ENCODE measurements around the gene DHX35. TPM values are rescaled to one million over a fixed set of nuclear protein-coding genes. Genes with fewer than 3 reads are reported as not detected.

The DHX35 gene, protein sequence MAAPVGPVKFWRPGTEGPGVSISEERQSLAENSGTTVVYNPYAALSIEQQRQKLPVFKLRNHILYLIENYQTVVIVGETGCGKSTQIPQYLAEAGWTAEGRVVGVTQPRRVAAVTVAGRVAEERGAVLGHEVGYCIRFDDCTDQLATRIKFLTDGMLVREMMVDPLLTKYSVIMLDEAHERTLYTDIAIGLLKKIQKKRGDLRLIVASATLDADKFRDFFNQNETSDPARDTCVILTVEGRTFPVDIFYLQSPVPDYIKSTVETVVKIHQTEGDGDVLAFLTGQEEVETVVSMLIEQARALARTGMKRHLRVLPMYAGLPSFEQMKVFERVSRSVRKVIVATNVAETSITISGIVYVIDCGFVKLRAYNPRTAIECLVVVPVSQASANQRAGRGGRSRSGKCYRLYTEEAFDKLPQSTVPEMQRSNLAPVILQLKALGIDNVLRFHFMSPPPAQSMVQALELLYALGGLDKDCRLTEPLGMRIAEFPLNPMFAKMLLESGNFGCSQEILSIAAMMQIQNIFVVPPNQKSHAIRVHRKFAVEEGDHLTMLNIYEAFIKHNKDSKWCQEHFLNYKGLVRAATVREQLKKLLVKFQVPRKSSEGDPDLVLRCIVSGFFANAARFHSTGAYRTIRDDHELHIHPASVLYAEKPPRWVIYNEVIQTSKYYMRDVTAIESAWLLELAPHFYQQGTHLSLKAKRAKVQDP
- total RNA-seq (2012; rRNA removed) (8.1 and 9.1 TPM in 2 replicates), polyA plus RNA-seq (2012; rRNA removed) (12.5 and 13.5 TPM in 2 replicates), Bru-seq, nascent RNA (percentile 77 among the genes with signal in this experiment), BruChase-seq, experiment 1, labeled RNA remaining after a 6-hour chase (percentile 57 among the genes with signal in this experiment), BruChase-seq, experiment 2, labeled RNA remaining after a 2-hour chase (percentile 62 among the genes with signal in this experiment)
- polyA plus RNA-seq (2012; cell fraction: cytosol; rRNA removed) = 3.5 and 5.9 TPM in 2 replicates
- polyA plus RNA-seq (2012; cell fraction: nucleus; rRNA removed; ENCODE audit: low replicate concordance) = 42.9 and 80.9 TPM in 2 replicates
- long read RNA-seq, transcript DHX35-201 (22 exons, 3,325 nt) = major isoform, 7 of 17 reads
- long read RNA-seq, partial matches to known transcripts = 1 of 17 reads
- long read RNA-seq, other reads (novel, unspliced or antisense) = 7 of 17 reads

DNA sequence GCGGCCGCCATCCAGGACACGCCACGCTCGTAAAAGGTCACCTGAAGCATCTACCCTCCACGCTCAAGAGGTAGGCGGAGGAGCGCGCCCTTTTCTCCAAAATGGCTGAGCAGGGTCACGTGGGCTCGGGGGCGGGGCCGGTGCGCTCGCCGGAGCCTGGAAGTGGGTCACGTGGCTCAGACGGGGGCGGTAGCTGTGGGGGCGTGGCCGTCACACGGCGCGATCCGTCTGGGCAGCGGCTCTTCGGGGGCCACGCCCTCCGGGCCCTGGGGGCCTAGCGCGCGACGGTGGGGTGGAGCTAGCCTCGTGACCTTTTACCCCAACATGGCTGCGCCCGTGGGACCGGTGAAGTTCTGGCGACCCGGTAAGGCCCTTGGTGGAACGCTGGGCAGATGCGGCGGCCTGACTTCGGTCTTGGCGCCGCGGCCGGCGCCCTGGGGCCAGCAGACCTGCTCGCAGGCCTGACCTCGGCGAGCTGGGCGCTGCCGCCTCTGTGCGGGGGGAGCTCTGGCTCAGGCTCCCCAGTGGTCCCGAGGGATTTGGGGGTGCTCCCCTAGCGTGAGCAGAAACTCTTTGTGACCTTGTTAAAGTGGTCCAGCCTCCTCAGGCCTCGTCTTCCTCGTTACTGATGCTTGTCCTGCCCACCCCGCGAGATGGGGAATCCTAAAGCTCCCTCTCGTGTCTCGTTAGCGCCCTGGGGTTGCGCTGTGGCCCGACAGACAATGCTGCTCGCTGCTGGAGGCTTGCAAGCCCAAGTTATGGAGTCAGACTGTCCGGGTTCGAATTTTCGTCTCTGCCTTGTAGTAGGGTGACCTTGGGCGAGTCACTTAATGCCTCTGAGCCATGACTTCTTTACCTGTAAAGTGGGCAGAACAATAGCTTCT, at the start of gene DHX35:
Gene DHX35 (plus strand): TSS at position 301 of the 884 bp plus-strand sequence. CDS start 24 bp downstream, at position 325.
- Histone ChIP-seq H3K14ac (replicated peaks; ENCODE audit: low read depth, low read length) (peak within 1 kb of the TSS; percentile 97), H3K27me3 (ENCODE audit: control insufficient read depth, insufficient read depth, low read length) (no peaks in the 10 kb centered on the region), H4K20me1 (ENCODE audit: insufficient read depth, low read length) (no peaks in the 10 kb centered on the region), H2BK5ac (ENCODE audit: low read depth, low read length, poor library complexity, severe bottlenecking) (peak within 1 kb of the TSS; percentile 69), H3K9ac (ENCODE audit: low read depth, low read length) (peak within 1 kb of the TSS; percentile 94), H3K4me3 (ENCODE audit: insufficient read depth, low read depth, low read length) (peak within 1 kb of the TSS; percentile 90), H3K9me1 (ENCODE audit: insufficient read depth, low read length) (no peaks in the 10 kb centered on the region), H3K9me3 (ENCODE audit: control insufficient read depth, insufficient read depth, low read length) (no peaks in the 10 kb centered on the region), H3K36me3 (ENCODE audit: control insufficient read depth, insufficient read depth, low read length) (no peaks in the 10 kb centered on the region), H3K27ac (ENCODE audit: insufficient read depth, low read length) (peak within 1 kb of the TSS; percentile 83), H3K4me1 (ENCODE audit: control insufficient read depth, insufficient read depth, low read length) (0 out of 2 replicates have a peak, but pooled peaks cover 2% of the 10 kb centered on the region), H4K8ac (ENCODE audit: low read depth in 2 of 2, low read length in 2 of 2) (peak within 1 kb of the TSS; percentile 90 to 96), H2AFZ (replicated peaks; ENCODE audit: low read length, poor library complexity) (peak within 1 kb of the TSS; percentile 99), H3K4me2 (ENCODE audit: low read depth, low read length) (peak within 1 kb of the TSS; percentile 95), H4K5ac (ENCODE audit: low read depth, low read length) (peak within 1 kb of the TSS; percentile 93), H3K23ac (ENCODE audit: low read depth, low read length) (peak within 1 kb of the TSS; percentile 94), H3K79me1 (ENCODE audit: low read depth in 1 of 2, low read length in 2 of 2) (peaks cover 23 to 31% of the 10 kb centered on the region in 2 experiments), H2BK120ac (ENCODE audit: low read depth, low read length) (peak within 1 kb of the TSS; percentile 67), H3K4ac (ENCODE audit: low read depth, low read length) (peak within 1 kb of the TSS; percentile 95), H2AK5ac (ENCODE audit: low read depth, low read length) (peak within 1 kb of the TSS; percentile 84), H4K91ac (ENCODE audit: insufficient read depth, low read depth, low read length) (peak within 1 kb of the TSS; percentile 78), H2BK20ac (ENCODE audit: low read depth, low read length) (0 out of 2 replicates have a peak within 1 kb of the TSS, but pooled peaks have one; percentile 3), H3K56ac (ENCODE audit: extremely low read depth, insufficient read depth, low read length) (peak within 1 kb of the TSS; percentile 85), H2BK15ac (ENCODE audit: low read depth, low read length) (peak within 1 kb of the TSS; percentile 60; the same call in 1 of the 3 replicates), H3K18ac (ENCODE audit: low read depth, low read length) (peak within 1 kb of the TSS; percentile 18; the same call in 1 of the 2 replicates), H2AK9ac (replicated peaks; ENCODE audit: low read depth, low read length, poor library complexity) (peak within 1 kb of the TSS; percentile 86)
- BruUV-seq (replicated peaks) = TSS peak; percentile 58
- DNase-seq (peak; percentile 94), ATAC-seq (ENCODE audit: low read depth) (peak; percentile 100)
- intact Hi-C loops (cut with micrococcal nuclease) = loop anchor here (1.0 kb wide), 2 partner anchors 36 to 86 kb away; partner anchors contain the start of gene FAM83D
- ChIA-PET POLR2A (ENCODE audit: unreplicated experiment) (interaction anchor here (0.9 to 1.1 kb wide), 2 partner anchors 8 to 36 kb away, joined by 3 to 5 read pairs; partner anchors contain the start of gene FAM83D), CTCF (interaction anchor here (0.6 to 1.3 kb wide), 6 partner anchors 8 to 120 kb away, joined by 3 to 4 read pairs (median 3); partner anchors contain the start of gene FAM83D)
- in situ Hi-C loops (cut with MboI; ENCODE audit: low sequenced_read_pairs) = no loop called here
- 1% methylated on average over 29 of the region's 70 CpGs; no CpG with 5 or more reads in 1 of the 2 experiments for WGBS, 2 experiments (ENCODE audit: extremely low coverage in 2 of 2, insufficient read length in 1 of 2)
- dilution Hi-C loops (cut with HindIII; ENCODE audit: low sequenced_read_pairs, unreplicated experiment) = no loop called here
- TF ChIP-seq, protein P1, sequence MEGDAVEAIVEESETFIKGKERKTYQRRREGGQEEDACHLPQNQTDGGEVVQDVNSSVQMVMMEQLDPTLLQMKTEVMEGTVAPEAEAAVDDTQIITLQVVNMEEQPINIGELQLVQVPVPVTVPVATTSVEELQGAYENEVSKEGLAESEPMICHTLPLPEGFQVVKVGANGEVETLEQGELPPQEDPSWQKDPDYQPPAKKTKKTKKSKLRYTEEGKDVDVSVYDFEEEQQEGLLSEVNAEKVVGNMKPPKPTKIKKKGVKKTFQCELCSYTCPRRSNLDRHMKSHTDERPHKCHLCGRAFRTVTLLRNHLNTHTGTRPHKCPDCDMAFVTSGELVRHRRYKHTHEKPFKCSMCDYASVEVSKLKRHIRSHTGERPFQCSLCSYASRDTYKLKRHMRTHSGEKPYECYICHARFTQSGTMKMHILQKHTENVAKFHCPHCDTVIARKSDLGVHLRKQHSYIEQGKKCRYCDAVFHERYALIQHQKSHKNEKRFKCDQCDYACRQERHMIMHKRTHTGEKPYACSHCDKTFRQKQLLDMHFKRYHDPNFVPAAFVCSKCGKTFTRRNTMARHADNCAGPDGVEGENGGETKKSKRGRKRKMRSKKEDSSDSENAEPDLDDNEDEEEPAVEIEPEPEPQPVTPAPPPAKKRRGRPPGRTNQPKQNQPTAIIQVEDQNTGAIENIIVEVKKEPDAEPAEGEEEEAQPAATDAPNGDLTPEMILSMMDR (conservative IDR thresholded peaks at IDR 0.05; ENCODE audit: low read depth, low read length) = peak; percentile 38
- TF ChIP-seq RFX5 (IDR thresholded peaks at IDR 0.05; ENCODE audit: low read depth, low read length) = no peak
- peak; percentile 43 for TF ChIP-seq RAD21 (IDR thresholded peaks at IDR 0.05; ENCODE audit: low read length)
- peak; percentile 77; the same call in 1 of the 2 replicates for TF ChIP-seq MXI1 (IDR thresholded peaks at IDR 0.05; ENCODE audit: borderline replicate concordance, low read depth, low read length)
- TF ChIP-seq FOS (IDR thresholded peaks at IDR 0.05; ENCODE audit: low read depth, low read length) = peak; percentile 55; the same call in 1 of the 2 replicates
- TF ChIP-seq, protein P2, sequence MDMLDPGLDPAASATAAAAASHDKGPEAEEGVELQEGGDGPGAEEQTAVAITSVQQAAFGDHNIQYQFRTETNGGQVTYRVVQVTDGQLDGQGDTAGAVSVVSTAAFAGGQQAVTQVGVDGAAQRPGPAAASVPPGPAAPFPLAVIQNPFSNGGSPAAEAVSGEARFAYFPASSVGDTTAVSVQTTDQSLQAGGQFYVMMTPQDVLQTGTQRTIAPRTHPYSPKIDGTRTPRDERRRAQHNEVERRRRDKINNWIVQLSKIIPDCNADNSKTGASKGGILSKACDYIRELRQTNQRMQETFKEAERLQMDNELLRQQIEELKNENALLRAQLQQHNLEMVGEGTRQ (IDR thresholded peaks at IDR 0.05; ENCODE audit: low read depth, low read length) = peak; percentile 100
- TF ChIP-seq POLR2A (IDR thresholded peaks at IDR 0.05; ENCODE audit: low read depth, low read length) = peak; percentile 31; the same call in 1 of the 2 replicates
- no peak for TF ChIP-seq MAFK (IDR thresholded peaks at IDR 0.05; ENCODE audit: low read depth, low read length)
- no peak for TF ChIP-seq CHD1 (IDR thresholded peaks at IDR 0.05; ENCODE audit: low read depth, low read length)

Measured in IMR-90 (cell line).